ENCODE results near the gene AMDHD1.

AMDHD1 gene

DNA sequence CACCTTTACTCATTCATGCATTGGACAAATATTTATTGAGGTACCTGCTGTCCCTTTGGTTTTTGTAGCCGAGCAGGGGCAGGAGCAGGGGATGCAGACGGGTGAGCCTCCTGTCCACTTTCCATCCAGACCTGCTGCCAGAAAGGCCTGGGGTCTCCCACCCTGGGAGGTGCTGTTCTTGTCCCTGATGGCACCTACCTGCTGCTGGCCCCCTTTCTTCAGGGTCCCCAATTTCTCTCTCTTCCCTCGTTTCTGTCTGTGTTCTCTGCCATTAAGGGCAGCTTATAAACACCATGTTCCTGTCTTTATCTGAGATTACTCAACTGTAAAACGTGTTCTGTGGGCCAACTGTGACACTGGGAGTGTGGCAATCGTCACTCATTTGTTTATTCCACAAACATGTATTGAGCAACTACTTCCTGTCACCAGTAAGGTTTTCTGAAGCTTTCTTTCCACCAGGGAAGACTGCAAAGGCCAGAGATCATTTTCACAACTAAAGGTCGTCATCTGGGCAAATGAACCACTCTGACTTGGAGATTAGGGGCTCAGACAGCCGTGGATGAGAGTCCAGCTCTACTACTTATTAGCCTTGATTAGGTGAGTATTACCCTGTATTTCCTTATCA is 53.0 kb downstream of the AMDHD1 start, which contains the start of gene HAL:
Gene HAL (minus strand): TSS at position 311 of the 625 bp plus-strand sequence. CDS start 434 bp downstream, outside the sequence.
- no peak for DNase-seq

GRCh38 chr12:95997276-95997675 is 54.1 kb downstream of the AMDHD1 start:
- no peak for DNase-seq

- no peak for DNase-seq
Observed at GRCh38 chr12:95997911-95998510, 54.9 kb downstream of the AMDHD1 start.

- DNase-seq, result peak; percentile 50
Observed at GRCh38 chr12:95998611-95999286, 55.6 kb downstream of the AMDHD1 start.

DNA sequence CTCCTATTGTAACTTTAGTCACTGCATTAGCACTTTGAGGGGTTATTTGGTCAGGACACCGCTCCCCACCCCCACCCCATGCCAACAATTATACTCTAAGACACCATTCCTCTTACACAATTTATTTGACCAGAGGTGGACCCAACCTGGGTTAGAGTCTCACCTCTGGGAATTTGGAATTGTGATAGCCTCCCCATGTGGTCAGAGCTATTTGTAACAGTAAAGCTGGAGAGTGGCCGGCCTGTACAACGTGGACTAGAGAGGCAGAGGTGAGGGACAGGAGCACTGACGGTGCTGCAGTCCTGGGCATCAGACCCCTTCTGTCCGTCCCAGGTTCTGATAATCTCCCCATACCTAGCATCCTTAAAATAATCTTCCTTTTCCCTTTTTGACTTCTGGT is 56.4 kb downstream of the AMDHD1 start:
- no peak for DNase-seq

GRCh38 chr12:96000858-96001257 is 57.7 kb downstream of the AMDHD1 start:
- DNase-seq, result no peak

DNA sequence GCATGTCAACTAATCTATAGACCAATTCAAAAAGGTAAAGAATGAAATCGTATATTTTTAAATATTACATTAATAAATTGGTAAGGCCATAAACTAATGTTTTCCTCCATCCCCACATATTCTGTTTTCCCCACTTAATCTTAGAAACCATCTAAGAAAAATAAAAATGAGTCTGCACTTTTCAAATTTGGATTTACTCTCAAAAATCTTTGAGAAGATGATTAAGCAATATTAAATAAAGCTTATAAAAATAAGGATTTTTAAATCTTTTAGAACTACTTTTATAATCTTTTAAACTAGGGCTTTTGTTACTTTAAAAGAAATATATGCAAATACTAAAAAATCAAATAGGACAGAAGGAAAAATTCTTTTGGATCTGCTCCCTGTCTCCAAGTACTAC is 63.6 kb downstream of the AMDHD1 start:
- no peak for DNase-seq

- DNase-seq, result no peak
Observed at GRCh38 chr12:96007729-96008128, 64.6 kb downstream of the AMDHD1 start.

- no peak for DNase-seq
Observed at GRCh38 chr12:96014943-96015599, 71.9 kb downstream of the AMDHD1 start.

- peak; percentile 7 for DNase-seq
Observed at GRCh38 chr12:96015672-96016071, 72.5 kb downstream of the AMDHD1 start.
